HG03103 (cell line): ENCODE data around the gene RNF183.
"Not testable (repeated sequence)": the region's sequence is repeated elsewhere in the genome, so short reads cannot be mapped to it uniquely, and the experiment has no call there.

Experiments used
- ATAC-seq: cut with Tn5 transposase; IDR thresholded peaks from one replicate; pipeline ENCODE4 v1.9.1; 2021; ENCODE audit warnings: low read depth; ENCODE audit not compliant: unreplicated experiment

The RNF183 gene

GRCh38 chr9:113317777-113318176, 14.6 kb upstream of the RNF183 start:
- no peak for ATAC-seq

GRCh38 chr9:113316030-113316429, 12.9 kb upstream of the RNF183 start:
- no peak for ATAC-seq

GRCh38 chr9:113315231-113315630, 12.1 kb upstream of the RNF183 start:
- no peak for ATAC-seq

GRCh38 chr9:113313261-113313660, 10.1 kb upstream of the RNF183 start:
- no peak for ATAC-seq

GRCh38 chr9:113311961-113312360, 8.8 kb upstream of the RNF183 start:
- no peak for ATAC-seq

- ATAC-seq, result no peak
Measured at GRCh38 chr9:113310538-113310937, 7.4 kb upstream of the RNF183 start.

- ATAC-seq, result no peak
Measured at GRCh38 chr9:113309204-113309813, 6.1 kb upstream of the RNF183 start.

- ATAC-seq, result no peak
Measured at GRCh38 chr9:113307396-113307975, 4.3 kb upstream of the RNF183 start.

- no peak for ATAC-seq
Measured at GRCh38 chr9:113306566-113306965, 3.4 kb upstream of the RNF183 start.

- no peak for ATAC-seq
Measured at GRCh38 chr9:113301548-113301947, 1.6 kb downstream of the RNF183 start.

GRCh38 chr9:113299800-113300292, 3.3 kb downstream of the RNF183 start:
- no peak for ATAC-seq

- no peak for ATAC-seq
Measured at GRCh38 chr9:113298924-113299770, 4.0 kb downstream of the RNF183 start.

GRCh38 chr9:113298311-113298710, 4.9 kb downstream of the RNF183 start:
- ATAC-seq, result no peak

GRCh38 chr9:113296796-113297558, 6.2 kb downstream of the RNF183 start:
- ATAC-seq, result no peak

GRCh38 chr9:113296247-113296646, 6.9 kb downstream of the RNF183 start:
- ATAC-seq, result not testable (repeated sequence)

- no peak for ATAC-seq
Measured at GRCh38 chr9:113293285-113293878, 9.8 kb downstream of the RNF183 start.

GRCh38 chr9:113290052-113290607, 13.0 kb downstream of the RNF183 start:
- no peak for ATAC-seq

- no peak for ATAC-seq
Measured at GRCh38 chr9:113289091-113289490, 14.1 kb downstream of the RNF183 start.

- no peak for ATAC-seq
Measured at GRCh38 chr9:113281356-113281755, 21.8 kb downstream of the RNF183 start.

- no peak for ATAC-seq
Measured at GRCh38 chr9:113278840-113279239, 24.3 kb downstream of the RNF183 start.
